ENCODE measurements around the gene GAST.

GRCh38 chr17:41724476-41725050 lies 12.4 kb downstream of the GAST start:
- no peak for TF ChIP-seq POLR2A (IDR thresholded peaks at IDR 0.05)
- TF ChIP-seq CTCF (IDR thresholded peaks at IDR 0.05): no peak

All from ovary (tissue), 3 donors.